AG04449 (cell line): ENCODE results near the gene CTNNA1.
"Not testable (repeated sequence)": the region's sequence is repeated elsewhere in the genome, so short reads cannot be mapped to it uniquely, and the experiment has no call there.

Experiments
- CTCF ChIA-PET: fragments of 350-600 bp; formaldehyde crosslinking; extraction: SDS; loops from one replicate; lab custom pipeline; 2021; ENCODE audit warnings: antibody characterized with exemption; lab: Yijun Ruan, JAX
- POLR2A ChIA-PET: fragments of 400-600, 350-600 bp; formaldehyde crosslinking; extraction: SDS; loops from one replicate; lab custom pipeline; 2020; ENCODE audit warnings: antibody characterized with exemption, inconsistent platforms; lab: Yijun Ruan, JAX
- DNase-seq: peaks from one replicate; pipeline ENCODE4 v3.0.0-alpha.2; 2010; ENCODE audit warnings: low read depth, low spot score
- H3K4me3 ChIP-seq: 2 replicates; pipeline ENCODE4 v1.5.1; 2011; ENCODE audit warnings: low read depth, mild to moderate bottlenecking, control low read depth, low read length
- TF ChIP-seq, protein P1 (sequence below): IDR thresholded peaks from one replicate; pipeline ENCODE4 v1.5.1; 2011; ENCODE audit warnings: mild to moderate bottlenecking, moderate library complexity, low read length, control low read depth, inconsistent platforms; ENCODE audit not compliant: insufficient read depth; ENCODE audit errors: missing control alignments

The CTNNA1 gene

DNA sequence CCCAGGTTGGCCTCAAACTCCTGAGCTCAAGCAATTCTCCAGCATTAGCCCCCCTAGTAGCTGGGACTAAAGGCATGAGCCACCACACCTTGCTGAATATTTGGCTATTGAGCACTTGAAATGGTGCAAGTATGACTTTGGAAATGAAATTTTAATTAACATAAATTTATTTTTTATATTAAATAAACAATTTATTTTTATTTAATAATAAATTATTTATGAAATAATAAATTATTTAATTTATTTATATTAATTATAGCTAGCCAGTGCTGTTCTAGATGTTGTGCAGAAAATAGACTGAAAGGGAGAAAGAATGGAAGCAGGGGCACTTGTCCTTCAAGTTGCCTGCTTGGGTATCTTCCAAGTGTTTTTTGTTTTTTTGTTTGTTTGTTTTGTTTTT lies 40.0 kb upstream of the CTNNA1 start:
- ChIA-PET POLR2A (no interaction called here), CTCF (no interaction called here)
- TF ChIP-seq, protein P1, sequence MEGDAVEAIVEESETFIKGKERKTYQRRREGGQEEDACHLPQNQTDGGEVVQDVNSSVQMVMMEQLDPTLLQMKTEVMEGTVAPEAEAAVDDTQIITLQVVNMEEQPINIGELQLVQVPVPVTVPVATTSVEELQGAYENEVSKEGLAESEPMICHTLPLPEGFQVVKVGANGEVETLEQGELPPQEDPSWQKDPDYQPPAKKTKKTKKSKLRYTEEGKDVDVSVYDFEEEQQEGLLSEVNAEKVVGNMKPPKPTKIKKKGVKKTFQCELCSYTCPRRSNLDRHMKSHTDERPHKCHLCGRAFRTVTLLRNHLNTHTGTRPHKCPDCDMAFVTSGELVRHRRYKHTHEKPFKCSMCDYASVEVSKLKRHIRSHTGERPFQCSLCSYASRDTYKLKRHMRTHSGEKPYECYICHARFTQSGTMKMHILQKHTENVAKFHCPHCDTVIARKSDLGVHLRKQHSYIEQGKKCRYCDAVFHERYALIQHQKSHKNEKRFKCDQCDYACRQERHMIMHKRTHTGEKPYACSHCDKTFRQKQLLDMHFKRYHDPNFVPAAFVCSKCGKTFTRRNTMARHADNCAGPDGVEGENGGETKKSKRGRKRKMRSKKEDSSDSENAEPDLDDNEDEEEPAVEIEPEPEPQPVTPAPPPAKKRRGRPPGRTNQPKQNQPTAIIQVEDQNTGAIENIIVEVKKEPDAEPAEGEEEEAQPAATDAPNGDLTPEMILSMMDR, result no peak
- DNase-seq, result no peak
- no peak overlapping the region for H3K4me3 ChIP-seq

DNA sequence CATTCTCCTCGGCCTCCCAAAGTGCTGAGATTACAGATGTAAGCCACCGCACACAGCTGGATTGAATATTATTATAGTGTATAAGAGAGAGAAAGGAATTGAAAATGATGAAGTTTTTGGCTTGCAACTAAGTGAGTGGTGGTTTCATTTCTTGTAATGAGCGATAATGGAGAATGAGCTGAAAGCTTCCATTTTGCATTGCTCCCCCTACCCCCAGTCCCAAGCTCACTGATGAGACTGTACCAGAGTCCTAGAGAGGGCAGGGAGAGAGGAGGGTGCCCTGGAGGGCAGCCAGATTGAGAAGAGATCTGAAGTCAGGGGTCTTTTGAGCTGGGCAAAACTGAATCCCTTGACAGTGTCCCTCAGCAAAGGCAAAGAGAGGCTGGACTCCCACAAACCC lies 38.5 kb upstream of the CTNNA1 start:
- ChIA-PET CTCF (interaction anchor here (0.8 kb wide), 1 partner anchor 37 kb away, joined by 4 read pairs; no protein-coding TSS in a partner anchor), POLR2A (no interaction called here)
- TF ChIP-seq, protein P1, result no peak
- DNase-seq, result no peak
- no peak overlapping the region for H3K4me3 ChIP-seq

DNA sequence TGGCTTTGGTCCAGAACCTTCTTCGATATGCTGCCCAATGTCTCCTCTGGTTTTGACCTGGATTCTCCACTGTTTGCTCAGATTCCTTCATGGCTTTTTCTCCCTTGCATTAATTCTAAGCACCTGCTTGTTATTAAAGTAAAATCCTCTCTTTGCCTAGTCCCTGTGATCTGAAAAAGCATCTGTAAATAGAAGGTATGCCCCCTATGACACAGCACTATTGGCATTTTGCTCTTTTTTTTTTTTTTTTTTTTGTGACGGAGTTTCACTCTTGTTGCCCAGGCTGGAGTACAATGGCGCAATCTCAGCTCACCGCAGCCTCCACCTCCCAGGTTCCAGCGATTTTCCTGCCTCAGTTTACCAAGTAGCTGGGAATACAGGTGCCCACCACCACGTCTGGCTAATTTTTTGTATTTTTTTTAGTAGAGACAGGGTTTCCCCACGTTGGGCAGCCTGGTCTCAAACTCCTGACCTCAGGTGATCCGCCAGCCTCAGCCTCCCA lies 37.2 kb upstream of the CTNNA1 start:
- DNase-seq, POLR2A ChIA-PET, H3K4me3 ChIP-seq: not testable (repeated sequence)
- CTCF ChIA-PET, result interaction anchor here (1.0 kb wide), 1 partner anchor 13 kb away, joined by 3 read pairs; no protein-coding TSS in a partner anchor

DNA sequence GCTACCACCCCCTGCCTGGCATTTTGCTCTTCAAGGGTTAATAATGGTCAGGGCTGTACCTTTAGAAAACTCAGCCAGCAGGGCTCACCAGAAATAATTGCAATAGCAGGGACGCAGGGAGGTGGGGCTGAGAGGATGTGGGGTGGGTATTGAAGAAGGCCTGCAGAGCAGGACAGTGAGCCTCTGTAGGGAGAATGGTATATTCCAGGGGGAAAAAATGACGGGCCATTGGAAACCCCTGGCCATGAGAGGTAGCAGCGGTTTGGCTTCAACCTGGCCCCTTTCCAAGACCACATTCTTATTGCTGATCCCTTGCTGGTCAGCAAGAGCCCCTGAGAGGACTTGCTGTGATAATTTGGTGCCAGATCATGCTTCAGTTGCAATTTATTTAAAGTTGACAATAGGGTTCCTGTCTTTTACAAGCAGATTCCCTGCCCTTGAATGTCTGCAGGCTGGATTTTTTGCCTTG lies 36.7 kb upstream of the CTNNA1 start:
- DNase-seq, result no peak
- no peak overlapping the region for H3K4me3 ChIP-seq
- TF ChIP-seq, protein P1, result no peak
- ChIA-PET CTCF (no interaction called here), POLR2A (no interaction called here)

DNA sequence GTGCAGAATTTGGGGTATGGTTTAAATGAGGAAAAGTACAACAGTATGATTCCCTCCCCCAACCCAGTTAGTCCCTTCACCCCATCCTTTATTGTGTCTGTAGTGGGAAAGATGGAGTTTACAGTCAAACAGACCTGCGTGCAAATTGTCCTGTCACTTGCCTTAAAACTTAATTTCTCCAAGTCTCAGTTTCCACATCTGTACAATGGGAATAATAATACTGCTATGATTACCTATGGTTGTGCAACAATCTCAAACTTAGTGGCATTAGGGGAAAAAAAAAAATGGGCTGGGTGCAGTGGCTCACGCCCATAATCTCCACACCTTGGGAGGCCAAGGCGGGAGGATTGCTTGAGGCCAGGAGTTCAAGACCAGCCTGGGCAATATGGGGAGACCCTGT lies 35.8 kb upstream of the CTNNA1 start:
- TF ChIP-seq, protein P1, result no peak
- DNase-seq, result no peak
- no peak overlapping the region for H3K4me3 ChIP-seq
- POLR2A ChIA-PET, result no interaction called here
- CTCF ChIA-PET, result interaction anchor here (1.0 kb wide), 1 partner anchor 138 kb away, joined by 5 read pairs; no protein-coding TSS in a partner anchor

DNA sequence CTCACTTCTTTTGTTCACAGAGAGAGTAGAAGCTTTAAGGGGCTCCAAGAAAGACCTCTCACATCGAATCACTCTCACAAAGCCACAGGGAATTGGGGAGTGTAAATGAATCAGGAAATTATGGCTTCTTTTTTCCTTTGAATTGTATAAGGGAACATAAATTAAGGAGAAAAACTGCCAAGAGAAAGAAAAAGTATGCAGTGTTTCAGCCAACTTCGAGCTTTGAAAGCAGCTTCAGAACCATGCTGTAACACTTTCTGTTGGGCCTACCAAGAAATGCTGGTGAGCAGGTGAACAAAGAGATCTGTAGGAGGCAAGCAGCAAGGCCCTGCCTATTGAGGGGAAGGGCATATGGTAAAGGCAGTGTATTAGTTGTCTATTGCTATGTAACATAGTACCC lies 33.4 kb upstream of the CTNNA1 start:
- ChIA-PET POLR2A (no interaction called here), CTCF (interaction anchor here (0.6 to 1.0 kb wide), 2 partner anchors 13 to 16 kb away, joined by 3 read pairs; no protein-coding TSS in a partner anchor)
- no peak for DNase-seq
- TF ChIP-seq, protein P1, result no peak
- no peak overlapping the region for H3K4me3 ChIP-seq

DNA sequence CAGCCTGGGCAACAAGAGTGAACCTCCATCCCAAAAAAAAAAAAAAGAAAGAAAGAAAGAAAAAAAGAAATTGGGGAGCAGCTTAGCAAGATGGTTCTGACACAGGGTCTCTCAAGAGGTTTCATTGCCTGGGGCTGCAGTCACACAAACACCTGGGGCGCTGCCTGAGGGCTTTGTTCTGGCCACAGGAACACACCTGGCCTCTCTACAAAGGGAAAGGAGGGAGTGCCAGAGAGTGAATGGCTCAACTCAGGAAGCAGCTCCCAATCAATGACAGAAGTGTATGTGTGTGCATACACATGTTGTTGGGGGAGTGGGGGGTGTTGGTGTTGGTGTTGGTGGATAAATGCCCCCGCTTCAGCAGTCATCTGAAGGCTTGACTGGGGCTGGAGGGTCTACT lies 32.4 kb upstream of the CTNNA1 start:
- ChIA-PET POLR2A (no interaction called here), CTCF (no interaction called here)
- no peak for DNase-seq
- H3K4me3 ChIP-seq, result no peak overlapping the region
- TF ChIP-seq, protein P1, result no peak
